ENCODE measurements around the gene P2RX7. TPM values are rescaled to one million over a fixed set of nuclear protein-coding genes. Genes with fewer than 3 reads are reported as not detected.

Gene P2RX7
- polyA plus RNA-seq (not detected in 2 replicates), polyA minus RNA-seq (not detected in 2 replicates)

GRCh38 chr12:121132601-121133481, at the start of gene P2RX7:
Gene P2RX7 (plus strand): TSS chr12:121132876. CDS start chr12:121132971, 95 bp downstream.
- no peaks in the 10 kb centered on the region for H3K27me3 ChIP-seq (ENCODE audit: insufficient read depth, low read depth, low read length)
- H3K9me2 ChIP-seq (ENCODE audit: insufficient read depth, low read length) = no peaks in the 10 kb centered on the region
- H3K9ac ChIP-seq (ENCODE audit: low read length) = peak within 1 kb of the TSS; percentile 24
- no peak for TF ChIP-seq RAD21 (conservative IDR thresholded peaks at IDR 0.05)
- no peaks in the 10 kb centered on the region for H3K79me2 ChIP-seq (replicated peaks; ENCODE audit: insufficient read depth, low read length)
- H3K4me2 ChIP-seq (ENCODE audit: low read length) = no peak within 1 kb of the TSS
- no peaks in the 10 kb centered on the region for H3F3A ChIP-seq (ENCODE audit: insufficient read depth, low read length, poor library complexity, severe bottlenecking)
- no peaks in the 10 kb centered on the region for H3K9me3 ChIP-seq (ENCODE audit: low read length)
- H3K4me3 ChIP-seq (ENCODE audit: low read length) = peak within 1 kb of the TSS; percentile 48
- no peaks in the 10 kb centered on the region for H3K36me3 ChIP-seq (ENCODE audit: insufficient read depth, low read length)
- H3K27ac ChIP-seq (ENCODE audit: low read length) = no peak within 1 kb of the TSS
- peak within 1 kb of the TSS; percentile 47 for H2AFZ ChIP-seq (ENCODE audit: low read depth, low read length)
- no peaks in the 10 kb centered on the region for H4K20me1 ChIP-seq (ENCODE audit: insufficient read depth)

GRCh38 chr12:121084229-121084628, 48.4 kb upstream of the P2RX7 start:
- H2AFZ ChIP-seq (ENCODE audit: low read depth, low read length) = no peak overlapping the region
- no peak overlapping the region for H3K4me3 ChIP-seq (ENCODE audit: low read length)
- no peak overlapping the region for H3K9ac ChIP-seq (ENCODE audit: low read length)
- H3K27ac ChIP-seq (ENCODE audit: low read length) = no peak overlapping the region
- no peak overlapping the region for H3K4me2 ChIP-seq (ENCODE audit: low read length)
- H3K79me2 ChIP-seq (replicated peaks; ENCODE audit: insufficient read depth, low read length) = no peaks in the 10 kb centered on the region
- no peaks in the 10 kb centered on the region for H4K20me1 ChIP-seq (ENCODE audit: insufficient read depth)
- no peaks in the 10 kb centered on the region for H3K36me3 ChIP-seq (ENCODE audit: insufficient read depth, low read length)
- H3K9me3 ChIP-seq (ENCODE audit: low read length) = no peaks in the 10 kb centered on the region
- TF ChIP-seq CTCF (IDR thresholded peaks at IDR 0.05; ENCODE audit: poor library complexity, severe bottlenecking) = no peak
- TF ChIP-seq RAD21 (conservative IDR thresholded peaks at IDR 0.05) = no peak
- TF ChIP-seq TAF1 (IDR thresholded peaks at IDR 0.05; ENCODE audit: low read depth) = no peak
- TF ChIP-seq EZH2 (IDR thresholded peaks at IDR 0.05; ENCODE audit: borderline replicate concordance, insufficient read depth, low read length, poor library complexity, severe bottlenecking) = no peak
- TF ChIP-seq EP300 (conservative IDR thresholded peaks at IDR 0.05; ENCODE audit: poor library complexity, severe bottlenecking) = no peak
- TF ChIP-seq POLR2AphosphoS5 (IDR thresholded peaks at IDR 0.05) = no peak
- TF ChIP-seq REST (IDR thresholded peaks at IDR 0.05; ENCODE audit: borderline replicate concordance) = no peak
- no peak for TF ChIP-seq SMC3 (conservative IDR thresholded peaks at IDR 0.05; ENCODE audit: poor library complexity)
- no peaks in the 10 kb centered on the region for H3F3A ChIP-seq (ENCODE audit: insufficient read depth, low read length, poor library complexity, severe bottlenecking)
- H3K9me2 ChIP-seq (ENCODE audit: insufficient read depth, low read length) = no peaks in the 10 kb centered on the region
- H3K27me3 ChIP-seq (ENCODE audit: insufficient read depth, low read depth, low read length) = no peaks in the 10 kb centered on the region
